ENCODE data around the gene SLC25A11.

DNA sequence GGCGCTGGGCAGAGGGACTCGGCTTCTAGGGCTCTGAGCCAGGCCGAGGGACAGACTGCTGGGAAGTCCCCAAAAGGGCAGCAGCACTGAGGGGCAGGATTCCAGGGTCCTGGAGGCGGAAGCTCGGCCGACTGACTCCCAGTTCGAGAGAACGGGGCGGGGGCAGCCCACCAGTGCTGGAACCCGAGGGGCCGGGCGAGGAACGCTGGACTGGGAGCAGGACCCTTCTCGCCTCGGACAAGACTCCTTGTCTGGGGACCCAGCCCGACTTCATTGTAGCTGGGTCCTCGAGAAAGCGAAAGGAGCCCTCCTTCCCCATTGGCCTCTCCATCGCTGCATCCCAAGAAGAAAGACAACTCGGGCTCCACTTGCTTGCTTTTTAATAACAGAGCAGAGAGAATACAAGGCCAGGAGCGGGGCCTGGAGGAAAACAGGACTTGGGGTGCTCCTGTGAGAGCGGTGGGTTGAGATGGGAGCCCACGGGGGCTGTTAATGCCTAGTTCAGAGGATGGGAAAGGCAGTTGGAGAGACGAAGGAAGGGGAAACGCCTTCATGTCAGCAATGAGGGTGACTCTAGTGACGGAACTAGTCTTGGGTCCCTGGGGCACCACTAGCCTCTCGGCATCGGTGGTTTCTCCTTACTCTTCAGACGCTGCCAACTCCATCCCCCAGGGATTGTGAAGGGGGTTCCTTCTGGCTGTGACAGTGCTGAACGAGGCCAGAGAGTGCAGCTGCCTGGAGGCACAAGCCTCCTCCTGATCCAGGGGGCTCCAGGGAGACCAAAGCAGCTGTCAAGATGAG is 48.1 kb upstream of the SLC25A11 start:
- TF ChIP-seq CTCF (IDR thresholded peaks at IDR 0.05; ENCODE audit: borderline replicate concordance, extremely low read depth, low read length, poor library complexity, severe bottlenecking) (no peak), EZH2 (IDR thresholded peaks at IDR 0.05; ENCODE audit: borderline replicate concordance, low read depth, low read length, severe bottlenecking) (no peak)

Measured in DND-41 (cell line).